NCI-H446 (cell line): ENCODE results near the gene RIPOR1.
"Not testable (repeated sequence)": the region's sequence is repeated elsewhere in the genome, so short reads cannot be mapped to it uniquely, and the experiment has no call there.

Experiments used
- DNase-seq, 2 experiments: peaks; one replicate each; lab custom pipeline; 2025; lab: John Stamatoyannopoulos, UW

RIPOR1 gene

GRCh38 chr16:67517661-67518423, 10.8 kb upstream of the RIPOR1 start:
- DNase-seq = no peak

DNA sequence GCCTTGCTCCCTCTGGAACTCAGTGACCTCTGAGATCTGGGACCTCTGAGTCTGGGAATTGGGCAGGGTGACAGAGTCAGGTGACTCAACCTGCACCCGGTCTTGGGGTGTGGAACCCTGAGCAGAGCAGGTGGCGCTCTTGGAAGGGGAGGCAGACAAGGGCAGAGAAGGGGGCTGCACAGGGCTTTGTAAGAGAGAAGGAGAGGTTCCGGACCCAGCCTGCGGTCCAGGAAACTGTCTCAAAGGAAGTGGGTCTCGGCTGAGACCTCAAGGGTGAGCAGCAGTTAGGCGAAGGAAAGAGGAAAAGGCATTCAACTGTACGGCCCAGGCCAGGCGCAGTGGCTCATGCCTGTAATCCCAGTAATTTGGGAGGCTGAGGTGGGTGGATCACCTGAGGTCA, 10.0 kb upstream of the RIPOR1 start:
- no peak for DNase-seq

DNA sequence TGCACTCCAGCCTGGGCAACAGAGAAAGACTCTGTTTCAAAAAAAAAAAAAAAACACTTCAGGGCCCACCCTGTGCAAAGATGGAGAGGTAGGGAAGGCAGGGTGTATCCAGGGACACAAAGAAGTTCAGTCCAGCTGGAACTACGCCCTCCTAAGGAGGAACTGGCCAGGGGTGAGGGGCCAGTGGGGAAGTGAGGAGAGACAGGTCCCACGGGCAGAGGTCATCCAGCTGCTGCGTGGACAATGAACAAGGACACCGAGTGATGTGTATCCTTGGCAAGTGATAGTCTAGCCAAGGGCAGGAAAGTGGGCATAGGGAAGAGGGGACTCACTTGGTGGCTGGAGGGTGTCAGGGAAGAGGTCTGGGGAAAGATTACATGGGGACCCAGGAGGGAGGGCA, 9.4 kb upstream of the RIPOR1 start:
- DNase-seq = no peak

GRCh38 chr16:67521095-67521804, 7.4 kb upstream of the RIPOR1 start:
- DNase-seq = peak; percentile 87 to 95

GRCh38 chr16:67525176-67525860, 3.3 kb upstream of the RIPOR1 start:
- no peak for DNase-seq

GRCh38 chr16:67526149-67526791, 2.4 kb upstream of the RIPOR1 start:
- no peak for DNase-seq

DNA sequence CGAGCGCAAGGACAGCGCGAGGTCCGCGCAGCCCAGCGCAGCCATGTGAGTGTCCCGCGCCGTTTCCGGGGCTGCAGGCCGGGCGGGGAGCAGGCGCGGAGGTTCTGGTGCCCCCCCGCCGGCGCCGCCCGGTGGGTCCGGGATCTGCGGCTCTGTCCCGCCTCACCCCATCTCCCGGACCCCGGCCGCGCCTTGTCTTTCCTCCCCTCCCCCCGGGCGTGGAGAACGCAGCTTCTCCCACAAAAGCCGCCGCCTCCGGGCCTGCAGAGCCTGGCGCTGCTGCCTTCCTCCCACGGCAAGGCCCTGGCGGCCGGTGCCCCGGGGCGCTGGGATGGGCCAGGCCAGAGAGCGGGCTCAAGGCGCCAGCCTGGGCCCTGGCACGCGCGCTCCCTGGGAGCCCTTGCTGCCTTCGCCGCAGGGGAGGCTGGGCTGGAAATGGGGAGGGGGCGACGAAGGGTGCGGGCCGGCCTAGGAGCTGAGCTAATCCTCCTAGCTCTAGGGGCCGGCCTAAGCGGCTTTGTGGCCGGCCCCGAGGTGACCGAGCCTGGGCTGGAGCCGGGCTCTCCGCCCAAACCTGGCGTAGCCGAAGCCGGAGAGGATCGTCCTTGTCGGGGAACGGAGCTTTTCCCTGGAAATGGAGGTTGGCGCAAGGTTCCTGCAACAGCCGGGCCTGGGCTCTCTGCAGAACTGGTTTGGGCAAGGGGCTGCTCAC, 397 bp downstream of the RIPOR1 start:
- no peak for DNase-seq

- peak in 1 of 2 experiments; percentile 8 for DNase-seq
Observed at GRCh38 chr16:67529582-67530012, 968 bp downstream of the RIPOR1 start.

GRCh38 chr16:67530013-67530939, 1.6 kb downstream of the RIPOR1 start:
- peak in 1 of 2 experiments; percentile 7 for DNase-seq

- no peak for DNase-seq
Observed at GRCh38 chr16:67531247-67531646, 2.6 kb downstream of the RIPOR1 start.

- no peak for DNase-seq
Observed at GRCh38 chr16:67533024-67533560, 4.5 kb downstream of the RIPOR1 start.

- not testable (repeated sequence) for DNase-seq
Observed at GRCh38 chr16:67533987-67534386, 5.4 kb downstream of the RIPOR1 start.

- no peak for DNase-seq
Observed at GRCh38 chr16:67534431-67534830, 5.8 kb downstream of the RIPOR1 start.

DNA sequence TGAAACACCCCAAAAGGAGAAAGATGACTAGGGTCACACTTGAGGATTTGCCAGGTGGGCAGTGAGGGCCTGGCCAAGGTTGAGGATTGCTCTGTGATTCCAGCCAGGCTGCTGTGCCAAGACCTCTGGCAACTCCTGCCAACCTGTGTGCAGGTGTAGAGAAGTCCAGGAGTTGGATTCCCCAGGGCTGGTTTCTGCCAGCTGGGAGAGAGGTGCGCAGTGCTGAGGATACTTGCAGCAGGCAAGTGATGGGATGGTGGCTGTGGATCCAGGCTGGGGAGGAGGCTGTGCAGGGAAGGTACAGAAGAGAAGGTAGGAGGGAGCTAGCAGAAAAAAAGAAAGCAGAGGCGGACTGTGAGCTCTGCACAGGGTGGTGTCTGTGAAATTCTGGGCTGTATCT, 6.6 kb downstream of the RIPOR1 start:
- DNase-seq = no peak

DNA sequence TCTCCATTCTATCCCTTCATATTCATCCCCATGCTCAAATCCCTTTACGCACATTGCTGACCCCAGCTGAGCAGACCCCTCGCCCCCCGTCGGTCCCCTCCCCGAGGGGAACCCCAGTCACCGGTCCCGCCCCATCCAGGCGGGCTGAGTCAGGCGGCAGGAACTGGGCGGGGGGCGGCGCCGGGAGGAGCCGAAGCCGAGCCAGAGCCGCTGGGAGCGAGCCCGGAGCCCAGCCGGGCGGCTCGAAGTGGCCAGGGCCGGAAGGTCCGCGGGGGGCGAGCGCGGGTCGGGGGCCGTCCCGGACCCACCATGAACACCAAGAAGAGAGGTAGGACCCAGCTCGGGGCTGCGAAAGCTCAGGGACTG, 8.6 kb downstream of the RIPOR1 start:
- DNase-seq = no peak

DNA sequence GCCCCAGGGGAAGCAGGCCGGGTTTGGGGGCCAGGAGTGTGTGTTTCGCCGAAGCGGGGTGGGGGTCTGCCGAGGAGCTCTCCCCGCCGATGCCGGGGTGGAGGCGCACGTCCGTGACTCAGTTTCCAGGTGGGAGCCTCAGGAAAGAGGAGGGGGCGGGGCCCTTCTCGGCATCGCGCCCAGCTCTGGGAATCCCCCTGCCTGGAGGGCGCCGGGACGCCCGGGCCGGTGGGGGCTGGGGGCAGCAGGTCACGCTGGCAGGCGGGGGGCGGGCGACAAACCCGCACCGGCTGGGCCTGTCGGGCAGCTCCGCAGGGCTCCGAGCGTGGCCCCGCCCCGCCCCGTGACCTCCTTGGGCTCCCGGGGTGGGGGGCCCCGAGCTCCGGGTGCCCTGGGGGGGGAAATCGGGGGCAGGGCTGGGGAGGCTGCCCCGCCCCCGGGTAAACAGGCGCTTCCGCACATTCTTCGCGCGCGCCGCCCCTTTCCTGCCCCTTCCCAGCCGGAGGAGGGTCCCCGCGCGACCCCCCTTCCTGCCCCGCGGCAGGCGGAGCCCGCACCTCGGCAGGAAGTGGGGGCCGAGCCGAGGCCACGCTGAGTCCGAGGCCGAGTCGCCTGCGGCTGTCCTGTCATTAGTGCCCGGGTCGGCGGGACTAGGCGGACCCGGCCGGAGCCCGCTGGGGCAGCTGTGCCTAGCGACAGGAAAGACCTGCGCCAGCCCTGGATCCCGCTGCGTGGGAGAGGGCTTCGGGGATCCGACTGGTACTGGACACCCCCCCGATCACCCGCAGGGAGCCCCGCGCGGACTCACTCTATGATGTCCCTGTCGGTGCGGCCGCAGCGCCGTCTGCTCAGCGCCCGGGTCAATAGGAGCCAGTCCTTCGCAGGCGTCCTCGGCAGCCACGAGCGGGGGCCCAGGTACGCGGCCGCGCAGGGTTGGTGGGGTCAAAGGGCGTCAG, 9.3 kb downstream of the RIPOR1 start:
- DNase-seq = no peak

- DNase-seq = no peak
Observed at GRCh38 chr16:67538666-67539101, 10.1 kb downstream of the RIPOR1 start.

GRCh38 chr16:67539271-67539670, 10.6 kb downstream of the RIPOR1 start:
- DNase-seq = no peak
